ENCODE results near the gene LYSMD1.

GRCh38 chr1:151211972-151212705, 46.4 kb upstream of the LYSMD1 start:
- TF ChIP-seq CTCF (IDR thresholded peaks at IDR 0.05; ENCODE audit: poor library complexity): no peak
- TF ChIP-seq EZH2phosphoT487 (IDR thresholded peaks at IDR 0.05; ENCODE audit: low read depth, severe bottlenecking, unreplicated experiment): no peak
- no peak for TF ChIP-seq EZH2 (IDR thresholded peaks at IDR 0.05; ENCODE audit: borderline replicate concordance)

Data from hepatocyte (in vitro differentiated cells).